Activated T-helper 17 cell treated with anti-CD3 and anti-CD28 coated beads, Interleukin-2, amount 50 U/mL, for 72 hours (primary cell): ENCODE measurements around the gene TMEM130. TPM values are rescaled to one million over a fixed set of nuclear protein-coding genes. Genes with fewer than 3 reads are reported as not detected.

Source experiments
- ATAC-seq: fragments of 150-1000 bp; cut with Tn5 transposase; replicated peaks from 2 replicates; pipeline ENCODE4 v1.10.0; 2021; ENCODE audit warnings: mild to moderate bottlenecking, moderate library complexity
- H3K27ac Mint-ChIP-seq: one replicate; pipeline ENCODE4 v1.8.0; 2022; ENCODE audit warnings: mixed read lengths
- H3K27me3 Mint-ChIP-seq: one replicate; pipeline ENCODE4 v1.8.0; 2022; ENCODE audit warnings: mixed read lengths
- H3K36me3 Mint-ChIP-seq: one replicate; pipeline ENCODE4 v1.8.0; 2022; ENCODE audit warnings: low read depth, mild to moderate bottlenecking, mixed read lengths
- H3K4me1 Mint-ChIP-seq: one replicate; pipeline ENCODE4 v1.8.0; 2022; ENCODE audit warnings: mixed read lengths
- H3K4me3 Mint-ChIP-seq: one replicate; pipeline ENCODE4 v1.8.0; 2022; ENCODE audit warnings: mild to moderate bottlenecking, mixed read lengths
- H3K9me3 Mint-ChIP-seq: one replicate; pipeline ENCODE4 v1.8.0; 2022; ENCODE audit warnings: mixed read lengths
- total RNA-seq, 2 donors: library from RNA; stranded (reverse); gene quantifications; one replicate each; pipeline ENCODE4 v1.2.3, GENCODE V29; 2022

TMEM130 gene, protein sequence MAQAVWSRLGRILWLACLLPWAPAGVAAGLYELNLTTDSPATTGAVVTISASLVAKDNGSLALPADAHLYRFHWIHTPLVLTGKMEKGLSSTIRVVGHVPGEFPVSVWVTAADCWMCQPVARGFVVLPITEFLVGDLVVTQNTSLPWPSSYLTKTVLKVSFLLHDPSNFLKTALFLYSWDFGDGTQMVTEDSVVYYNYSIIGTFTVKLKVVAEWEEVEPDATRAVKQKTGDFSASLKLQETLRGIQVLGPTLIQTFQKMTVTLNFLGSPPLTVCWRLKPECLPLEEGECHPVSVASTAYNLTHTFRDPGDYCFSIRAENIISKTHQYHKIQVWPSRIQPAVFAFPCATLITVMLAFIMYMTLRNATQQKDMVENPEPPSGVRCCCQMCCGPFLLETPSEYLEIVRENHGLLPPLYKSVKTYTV
- not detected for total RNA-seq

- Mint-ChIP-seq H3K9me3 (no peaks in the 10 kb centered on the region), H3K36me3 (no peaks in the 10 kb centered on the region), H3K27me3 (no peaks in the 10 kb centered on the region), H3K4me3 (peak within 1 kb of the TSS; percentile 65), H3K27ac (no peak within 1 kb of the TSS), H3K4me1 (no peaks in the 10 kb centered on the region)
- ATAC-seq, result peak; percentile 33
Measured at GRCh38 chr7:98869597-98870120, at the start of gene TMEM130. Gene TMEM130, minus strand, starts transcription at chr7:98870014. Its CDS starts 153 bp downstream, at chr7:98869861.

- Mint-ChIP-seq H3K27me3 (no peaks in the 10 kb centered on the region), H3K4me1 (peaks cover 2% of the 10 kb centered on the region), H3K9me3 (no peaks in the 10 kb centered on the region), H3K4me3 (no peak overlapping the region), H3K27ac (no peak overlapping the region), H3K36me3 (peaks cover 97% of the 10 kb centered on the region)
- no peak for ATAC-seq
Measured at GRCh38 chr7:98917331-98917730, 47.5 kb upstream of the TMEM130 start.

- H3K27ac Mint-ChIP-seq, result no peak overlapping the region
- no peak overlapping the region for H3K4me3 Mint-ChIP-seq
- peaks cover 97% of the 10 kb centered on the region for H3K36me3 Mint-ChIP-seq
- no peaks in the 10 kb centered on the region for H3K9me3 Mint-ChIP-seq
- ATAC-seq, result no peak
- H3K4me1 Mint-ChIP-seq, result no peaks in the 10 kb centered on the region
- no peaks in the 10 kb centered on the region for H3K27me3 Mint-ChIP-seq
Measured at GRCh38 chr7:98913612-98914011, 43.8 kb upstream of the TMEM130 start.

DNA sequence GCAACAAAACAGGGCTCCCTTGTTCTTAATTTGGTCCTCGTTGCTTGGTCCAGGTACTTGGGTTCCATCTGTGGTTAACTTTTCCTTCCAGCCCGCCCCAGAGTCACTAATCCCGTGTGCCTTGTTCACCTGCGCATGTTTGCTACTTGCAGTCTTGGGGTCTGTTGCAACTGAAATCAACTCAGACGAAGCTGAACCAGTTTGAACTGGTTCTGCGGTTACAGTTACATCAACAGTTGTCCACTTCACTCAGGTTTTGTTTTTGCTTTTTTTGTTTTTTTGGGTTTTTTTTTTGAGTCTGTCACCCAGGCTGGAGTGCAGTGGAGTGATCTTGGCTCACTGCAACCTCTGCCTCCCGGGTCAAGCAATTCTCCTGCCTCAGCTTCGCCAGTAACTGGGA, 43.2 kb upstream of the TMEM130 start:
- Mint-ChIP-seq H3K4me3 (no peak overlapping the region), H3K4me1 (no peaks in the 10 kb centered on the region), H3K27me3 (no peaks in the 10 kb centered on the region), H3K27ac (no peak overlapping the region), H3K36me3 (peaks cover 97% of the 10 kb centered on the region), H3K9me3 (no peaks in the 10 kb centered on the region)
- ATAC-seq, result no peak

DNA sequence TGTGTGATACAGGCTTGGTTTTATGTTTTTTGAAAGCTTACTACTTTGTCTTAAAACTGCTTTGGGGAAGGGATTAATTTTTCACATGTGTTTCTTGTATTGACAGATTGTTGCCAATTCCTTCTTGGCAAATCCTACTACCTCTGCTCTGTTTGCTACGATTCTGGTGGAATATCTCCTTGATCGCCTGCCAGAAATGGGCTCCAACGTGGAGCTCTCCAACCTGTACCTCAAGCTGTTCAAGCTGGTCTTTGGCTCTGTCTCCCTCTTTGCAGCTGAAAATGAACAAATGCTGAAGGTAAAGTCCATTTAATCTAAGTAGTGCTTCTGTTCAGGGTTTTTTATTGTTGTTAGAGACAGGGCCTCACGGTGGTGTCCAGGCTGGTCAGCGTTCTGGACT, 42.1 kb upstream of the TMEM130 start:
- peaks cover 97% of the 10 kb centered on the region for H3K36me3 Mint-ChIP-seq
- H3K27ac Mint-ChIP-seq, result no peak overlapping the region
- no peaks in the 10 kb centered on the region for H3K9me3 Mint-ChIP-seq
- no peaks in the 10 kb centered on the region for H3K4me1 Mint-ChIP-seq
- no peak overlapping the region for H3K4me3 Mint-ChIP-seq
- no peak for ATAC-seq
- no peaks in the 10 kb centered on the region for H3K27me3 Mint-ChIP-seq

- ATAC-seq, result no peak
- H3K4me3 Mint-ChIP-seq, result no peak overlapping the region
- H3K4me1 Mint-ChIP-seq, result no peaks in the 10 kb centered on the region
- H3K36me3 Mint-ChIP-seq, result peaks cover 96% of the 10 kb centered on the region
- no peaks in the 10 kb centered on the region for H3K9me3 Mint-ChIP-seq
- H3K27ac Mint-ChIP-seq, result no peak overlapping the region
- no peaks in the 10 kb centered on the region for H3K27me3 Mint-ChIP-seq
Measured at GRCh38 chr7:98910427-98910826, 40.6 kb upstream of the TMEM130 start.

DNA sequence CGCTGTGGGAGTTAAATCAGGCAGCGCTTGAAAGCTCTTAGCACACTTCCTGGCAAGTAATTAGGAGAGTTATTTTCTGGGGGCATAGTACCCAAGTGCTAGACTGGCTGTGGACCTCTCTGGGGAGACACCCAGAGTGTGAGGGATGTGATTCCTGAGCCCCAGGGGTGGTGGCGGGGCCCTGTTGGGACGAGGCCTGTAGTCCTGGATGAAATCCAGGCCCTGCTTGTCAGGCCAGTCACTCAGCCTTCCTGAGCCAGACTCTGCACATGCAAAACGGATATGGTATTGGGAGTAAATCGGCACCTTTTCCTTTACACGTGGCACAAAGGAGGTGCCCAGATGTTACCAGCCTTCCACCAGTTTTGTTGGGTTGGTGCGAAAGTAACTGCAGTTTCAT, 39.7 kb upstream of the TMEM130 start:
- Mint-ChIP-seq H3K9me3 (no peaks in the 10 kb centered on the region), H3K27ac (no peak overlapping the region), H3K4me1 (no peaks in the 10 kb centered on the region), H3K36me3 (peaks cover 99% of the 10 kb centered on the region), H3K27me3 (no peaks in the 10 kb centered on the region), H3K4me3 (no peak overlapping the region)
- ATAC-seq, result no peak

GRCh38 chr7:98908585-98908984, 38.8 kb upstream of the TMEM130 start:
- Mint-ChIP-seq H3K27ac (no peak overlapping the region), H3K4me3 (no peak overlapping the region), H3K36me3 (peaks cover 99% of the 10 kb centered on the region), H3K9me3 (no peaks in the 10 kb centered on the region), H3K4me1 (no peaks in the 10 kb centered on the region), H3K27me3 (no peaks in the 10 kb centered on the region)
- ATAC-seq, result no peak

- no peak for ATAC-seq
- H3K4me1 Mint-ChIP-seq, result no peaks in the 10 kb centered on the region
- H3K27ac Mint-ChIP-seq, result no peak overlapping the region
Measured at GRCh38 chr7:98907570-98907969, 37.8 kb upstream of the TMEM130 start.

DNA sequence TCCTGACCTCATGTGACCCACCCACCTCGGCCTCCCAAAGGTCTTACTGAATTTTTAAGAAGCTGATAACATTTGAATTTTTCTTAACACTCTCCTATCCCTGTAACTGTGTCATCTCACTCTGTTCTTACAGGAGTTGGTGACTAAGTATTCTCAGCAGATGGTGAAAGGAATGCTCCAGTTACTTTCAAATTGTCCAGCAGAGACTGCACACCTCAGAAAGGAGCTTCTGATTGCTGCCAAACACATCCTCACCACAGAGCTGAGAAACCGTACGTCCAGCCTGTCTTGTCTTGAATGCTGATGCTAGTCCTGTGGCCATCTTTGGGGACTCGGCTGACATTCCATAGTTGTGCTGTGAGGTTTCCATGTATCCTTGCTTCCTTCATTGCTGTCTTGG, 33.4 kb upstream of the TMEM130 start:
- ATAC-seq, result no peak
- Mint-ChIP-seq H3K27me3 (no peaks in the 10 kb centered on the region), H3K4me1 (no peaks in the 10 kb centered on the region), H3K4me3 (no peak overlapping the region), H3K27ac (no peak overlapping the region), H3K9me3 (no peaks in the 10 kb centered on the region), H3K36me3 (peaks cover 99% of the 10 kb centered on the region)

More at GRCh38 chr7:98907570-98907969, 37.8 kb upstream of the TMEM130 start:
- Mint-ChIP-seq H3K4me3 (no peak overlapping the region), H3K36me3 (peaks cover 99% of the 10 kb centered on the region), H3K27me3 (no peaks in the 10 kb centered on the region), H3K9me3 (no peaks in the 10 kb centered on the region)

- H3K4me3 Mint-ChIP-seq, result no peak overlapping the region
- H3K4me1 Mint-ChIP-seq, result no peaks in the 10 kb centered on the region
- peaks cover 99% of the 10 kb centered on the region for H3K36me3 Mint-ChIP-seq
- H3K27me3 Mint-ChIP-seq, result no peaks in the 10 kb centered on the region
- no peaks in the 10 kb centered on the region for H3K9me3 Mint-ChIP-seq
- H3K27ac Mint-ChIP-seq, result no peak overlapping the region
- ATAC-seq, result no peak
Measured at GRCh38 chr7:98902523-98902922, 32.7 kb upstream of the TMEM130 start.

DNA sequence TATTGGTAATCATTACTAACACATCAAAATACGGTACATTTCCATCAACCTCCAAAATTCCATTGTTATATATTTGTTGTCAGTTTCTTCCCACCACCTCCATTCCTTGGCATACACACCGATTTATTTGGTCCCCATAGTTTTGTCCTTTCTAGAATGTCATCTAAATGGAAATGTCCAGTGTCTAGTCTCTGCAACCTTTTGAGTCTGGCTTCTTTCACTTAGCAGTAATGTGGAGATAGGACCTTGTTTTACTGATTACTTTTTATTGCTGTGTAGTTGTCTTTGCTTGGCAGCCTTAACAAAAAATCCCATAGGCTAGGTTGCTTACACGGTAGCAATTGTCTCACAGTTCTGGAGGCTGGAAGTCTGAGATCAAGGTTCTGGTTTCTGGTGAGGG, 31.0 kb upstream of the TMEM130 start:
- H3K27me3 Mint-ChIP-seq, result no peaks in the 10 kb centered on the region
- H3K27ac Mint-ChIP-seq, result no peak overlapping the region
- H3K36me3 Mint-ChIP-seq, result peaks cover 100% of the 10 kb centered on the region
- no peaks in the 10 kb centered on the region for H3K9me3 Mint-ChIP-seq
- H3K4me3 Mint-ChIP-seq, result no peak overlapping the region
- ATAC-seq, result no peak
- no peaks in the 10 kb centered on the region for H3K4me1 Mint-ChIP-seq

GRCh38 chr7:98899816-98900215, 30.0 kb upstream of the TMEM130 start:
- Mint-ChIP-seq H3K9me3 (no peaks in the 10 kb centered on the region), H3K4me1 (no peaks in the 10 kb centered on the region), H3K4me3 (no peak overlapping the region), H3K36me3 (peaks cover 100% of the 10 kb centered on the region), H3K27me3 (no peaks in the 10 kb centered on the region), H3K27ac (no peak overlapping the region)
- ATAC-seq, result no peak

- Mint-ChIP-seq H3K36me3 (peaks cover 93% of the 10 kb centered on the region), H3K27ac (no peak overlapping the region), H3K4me1 (peaks cover 4% of the 10 kb centered on the region), H3K4me3 (no peak overlapping the region), H3K9me3 (no peaks in the 10 kb centered on the region), H3K27me3 (no peaks in the 10 kb centered on the region)
- ATAC-seq, result no peak
Measured at GRCh38 chr7:98892609-98893008, 22.8 kb upstream of the TMEM130 start.

DNA sequence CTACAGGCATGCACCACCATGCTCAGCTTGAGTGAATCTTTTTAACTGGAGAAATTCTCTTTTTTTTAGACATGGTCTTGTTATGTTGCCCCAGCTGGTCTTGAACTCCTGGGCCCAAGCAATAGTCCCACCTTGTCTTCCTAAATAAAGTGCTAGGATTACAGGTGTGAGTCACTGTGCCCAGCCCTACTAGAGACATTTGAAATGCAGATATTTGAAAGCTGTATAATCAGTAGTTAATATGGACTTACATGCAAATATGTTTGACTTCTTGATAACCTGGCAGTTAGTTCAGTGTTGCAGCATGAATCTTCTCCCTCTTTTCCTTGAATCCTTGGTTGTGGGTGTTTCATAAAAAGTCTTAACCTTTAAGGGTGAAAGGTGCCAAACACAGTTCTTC, 17.2 kb upstream of the TMEM130 start:
- H3K36me3 Mint-ChIP-seq, result peaks cover 83% of the 10 kb centered on the region
- H3K27ac Mint-ChIP-seq, result no peak overlapping the region
- no peak for ATAC-seq
- no peak overlapping the region for H3K4me3 Mint-ChIP-seq
- H3K27me3 Mint-ChIP-seq, result no peaks in the 10 kb centered on the region
- H3K9me3 Mint-ChIP-seq, result no peaks in the 10 kb centered on the region
- H3K4me1 Mint-ChIP-seq, result peaks cover 9% of the 10 kb centered on the region
